GM12891 (cell line): Measurements from ENCODE around the gene POLA1.
"Not testable (repeated sequence)": the region's sequence is repeated elsewhere in the genome, so short reads cannot be mapped to it uniquely, and the experiment has no call there.

Experiments
- PAX5 ChIP-seq: IDR thresholded peaks from 2 replicates; pipeline ENCODE4 v1.6.1; 2011; ENCODE audit warnings: low read length, moderate library complexity, mild to moderate bottlenecking; ENCODE audit not compliant: insufficient read depth, severe bottlenecking
- POLR2A ChIP-seq: IDR thresholded peaks from 2 replicates; pipeline ENCODE4 v1.6.1; 2011; ENCODE audit warnings: low read depth, low read length, control low read depth
- POLR2AphosphoS5 ChIP-seq: IDR thresholded peaks from 2 replicates; pipeline ENCODE4 v1.6.1; 2011; ENCODE audit warnings: low read depth, low read length, control low read depth
- SPI1 ChIP-seq: IDR thresholded peaks from 2 replicates; pipeline ENCODE4 v1.6.1; 2011; ENCODE audit warnings: low read depth, low read length, control low read depth
- TAF1 ChIP-seq: IDR thresholded peaks from 2 replicates; pipeline ENCODE4 v1.6.1; 2011; ENCODE audit warnings: low read depth, low read length, control low read depth

DNA sequence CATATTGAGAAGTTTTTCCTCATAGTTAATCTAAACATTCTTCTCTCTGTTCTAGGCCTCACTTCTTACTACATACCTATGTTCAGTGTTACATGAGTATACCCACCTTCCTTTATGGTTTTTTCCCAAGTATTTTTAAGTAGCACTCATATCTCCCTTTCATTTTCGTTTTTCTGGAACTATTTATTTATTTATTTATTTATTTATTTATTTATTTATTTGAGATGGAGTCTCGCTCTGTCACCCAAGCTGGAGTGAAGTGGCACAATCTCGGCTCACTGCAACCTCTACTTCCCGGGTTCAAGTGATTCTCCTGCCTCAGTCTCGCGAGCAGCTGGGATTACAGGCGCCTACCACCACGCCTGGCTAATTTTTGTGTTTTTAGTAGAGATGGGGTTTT, 170.1 kb downstream of the POLA1 start:
- not testable (repeated sequence) for TF ChIP-seq POLR2A, TAF1, POLR2AphosphoS5, SPI1, PAX5
